Endodermal cell (in vitro differentiated cells): ENCODE data around the gene DPP6. TPM values are rescaled to one million over a fixed set of nuclear protein-coding genes. Genes with fewer than 3 reads are reported as not detected.

Experiments used
- DNase-seq: peaks from one replicate; pipeline ENCODE4 v3.0.0-alpha.2; 2017
- H3K27ac ChIP-seq: 2 replicates; pipeline ENCODE4 v1.5.1; 2013; ENCODE audit warnings: mild to moderate bottlenecking, low read depth, low read length, moderate library complexity
- H3K27me3 ChIP-seq: 2 replicates; pipeline ENCODE4 v1.6.1; 2013; ENCODE audit warnings: mild to moderate bottlenecking, low read length, moderate library complexity; ENCODE audit not compliant: insufficient read depth, control insufficient read depth, poor library complexity, severe bottlenecking
- H3K36me3 ChIP-seq: 2 replicates; pipeline ENCODE4 v1.7.0; 2013; ENCODE audit warnings: mild to moderate bottlenecking, low read length, moderate library complexity; ENCODE audit not compliant: control insufficient read depth, insufficient read depth
- H3K4me1 ChIP-seq: one replicate; pipeline ENCODE4 v1.7.0; 2013; ENCODE audit warnings: low read length; ENCODE audit not compliant: control insufficient read depth, insufficient read depth
- H3K4me3 ChIP-seq: 2 replicates; pipeline ENCODE4 v1.5.1; 2013; ENCODE audit warnings: mild to moderate bottlenecking, low read length, moderate library complexity
- H3K9ac ChIP-seq: 2 replicates; pipeline ENCODE4 v1.6.1; 2013; ENCODE audit warnings: mild to moderate bottlenecking, low read length, moderate library complexity; ENCODE audit not compliant: poor library complexity, severe bottlenecking; ENCODE audit errors: extremely low read depth
- H3K9me3 ChIP-seq: 2 replicates; pipeline ENCODE4 v1.6.1; 2013; ENCODE audit warnings: mild to moderate bottlenecking, low read length, moderate library complexity; ENCODE audit not compliant: control insufficient read depth
- H3K27ac Mint-ChIP-seq: 2 replicates; pipeline ENCODE4 v1.8.0; 2020; ENCODE audit warnings: mixed read lengths
- H3K27me3 Mint-ChIP-seq: 2 replicates; pipeline ENCODE4 v1.8.0; 2021; ENCODE audit warnings: mild to moderate bottlenecking, mixed read lengths; ENCODE audit not compliant: insufficient read depth
- H3K36me3 Mint-ChIP-seq: 2 replicates; pipeline ENCODE4 v1.8.0; 2020; ENCODE audit warnings: low read depth, mixed read lengths
- H3K4me1 Mint-ChIP-seq: 2 replicates; pipeline ENCODE4 v1.8.0; 2020; ENCODE audit warnings: mixed read lengths
- H3K4me3 Mint-ChIP-seq: 2 replicates; pipeline ENCODE4 v1.8.0; 2020; ENCODE audit warnings: mild to moderate bottlenecking, moderate library complexity, mixed read lengths
- H3K9me3 Mint-ChIP-seq: 2 replicates; pipeline ENCODE4 v1.8.0; 2020; ENCODE audit warnings: mild to moderate bottlenecking, mixed read lengths
- WGBS, 2 experiments: methylation state at CpG; one replicate each; pipeline versions ENCODE4 v1.1.5 to v1.1.7; 2013; ENCODE audit warnings: missing lambda C conversion rate in 2 of 2, mixed read lengths in 1 of 2; ENCODE audit not compliant: insufficient coverage in 1 of 2, insufficient read length in 1 of 2; 5-methylcytosine and 5-hydroxymethylcytosine counted together
- total RNA-seq, 2 donors: library from RNA; stranded (reverse); fragmentation: NEBNext Ultra II Directional in 1 of 2; extraction: Animal tissue kit (Norgen Biotek cat#: 25700) in 1 of 2; gene quantifications; 2 replicates in 1 of 2; 3 replicates in 1 of 2; pipeline ENCODE4 v1.2.1, GENCODE V29; 2021
- TF ChIP-seq, protein P1 (sequence below): fragments of 200-600 bp; sonication (generic); conservative IDR thresholded peaks from 2 replicates; pipeline ENCODE4 v1.5.0; 2021; ENCODE audit warnings: antibody characterized with exemption, mild to moderate bottlenecking

The DPP6 gene
- total RNA-seq, 2 donors from 2014 or later, result 1.7 to 3.0 TPM

DNA sequence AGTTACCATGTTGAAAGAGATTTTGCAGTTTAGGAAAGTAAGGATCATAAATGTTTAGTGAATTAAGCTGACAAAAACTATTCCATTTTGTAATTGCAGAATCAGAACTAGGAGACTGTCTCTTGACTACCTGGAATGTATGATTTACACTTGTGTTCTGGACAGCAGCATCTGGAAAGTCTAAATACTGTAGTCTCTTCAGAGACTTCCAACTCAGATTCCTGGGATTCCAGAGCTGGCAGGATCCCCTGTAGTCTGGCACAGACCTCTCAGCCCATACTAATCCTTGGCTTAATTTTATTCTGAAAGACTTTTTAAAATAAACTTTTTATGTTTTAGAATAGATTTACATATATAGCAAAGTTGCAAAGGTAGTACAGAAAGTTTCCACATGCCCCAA is 452.7 kb downstream of the DPP6 start:
- no peaks in the 10 kb centered on the region for H3K27me3 ChIP-seq
- H3K4me3 ChIP-seq, result no peak overlapping the region
- no peaks in the 10 kb centered on the region for H3K36me3 Mint-ChIP-seq
- DNase-seq, result no peak
- H3K9me3 ChIP-seq, result no peaks in the 10 kb centered on the region
- no peaks in the 10 kb centered on the region for H3K4me1 Mint-ChIP-seq
- no peak overlapping the region for H3K27ac ChIP-seq
- no peak overlapping the region for H3K9ac ChIP-seq
- H3K36me3 ChIP-seq, result no peaks in the 10 kb centered on the region
- H3K27me3 Mint-ChIP-seq, result no peaks in the 10 kb centered on the region
- no peak overlapping the region for H3K27ac Mint-ChIP-seq
- no peaks in the 10 kb centered on the region for H3K4me1 ChIP-seq
- no peak overlapping the region for H3K4me3 Mint-ChIP-seq
- peaks cover 27% of the 10 kb centered on the region for H3K9me3 Mint-ChIP-seq
- TF ChIP-seq, protein P1, sequence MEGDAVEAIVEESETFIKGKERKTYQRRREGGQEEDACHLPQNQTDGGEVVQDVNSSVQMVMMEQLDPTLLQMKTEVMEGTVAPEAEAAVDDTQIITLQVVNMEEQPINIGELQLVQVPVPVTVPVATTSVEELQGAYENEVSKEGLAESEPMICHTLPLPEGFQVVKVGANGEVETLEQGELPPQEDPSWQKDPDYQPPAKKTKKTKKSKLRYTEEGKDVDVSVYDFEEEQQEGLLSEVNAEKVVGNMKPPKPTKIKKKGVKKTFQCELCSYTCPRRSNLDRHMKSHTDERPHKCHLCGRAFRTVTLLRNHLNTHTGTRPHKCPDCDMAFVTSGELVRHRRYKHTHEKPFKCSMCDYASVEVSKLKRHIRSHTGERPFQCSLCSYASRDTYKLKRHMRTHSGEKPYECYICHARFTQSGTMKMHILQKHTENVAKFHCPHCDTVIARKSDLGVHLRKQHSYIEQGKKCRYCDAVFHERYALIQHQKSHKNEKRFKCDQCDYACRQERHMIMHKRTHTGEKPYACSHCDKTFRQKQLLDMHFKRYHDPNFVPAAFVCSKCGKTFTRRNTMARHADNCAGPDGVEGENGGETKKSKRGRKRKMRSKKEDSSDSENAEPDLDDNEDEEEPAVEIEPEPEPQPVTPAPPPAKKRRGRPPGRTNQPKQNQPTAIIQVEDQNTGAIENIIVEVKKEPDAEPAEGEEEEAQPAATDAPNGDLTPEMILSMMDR, result no peak

DNA sequence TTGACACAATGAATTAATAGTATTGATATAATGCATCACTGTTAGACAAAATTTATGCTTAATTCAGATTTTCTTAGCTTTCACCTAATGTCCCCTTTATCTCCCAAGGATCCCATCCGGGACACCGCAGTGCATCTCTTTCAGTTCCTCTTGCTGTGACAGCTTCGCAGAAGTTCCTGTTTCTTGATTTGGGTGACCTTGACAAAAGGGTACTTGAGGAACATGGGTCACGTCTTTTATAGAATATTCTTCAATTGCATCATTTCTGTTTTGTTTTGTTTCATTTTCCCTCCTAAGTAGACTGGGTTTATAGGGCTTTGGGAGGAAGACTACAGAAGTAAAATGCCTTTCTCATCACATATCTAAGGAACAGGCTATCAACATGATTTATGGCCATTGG is 453.2 kb downstream of the DPP6 start:
- TF ChIP-seq, protein P1, result no peak
- H3K36me3 ChIP-seq, result no peaks in the 10 kb centered on the region
- Mint-ChIP-seq H3K4me1 (no peaks in the 10 kb centered on the region), H3K36me3 (no peaks in the 10 kb centered on the region), H3K4me3 (no peak overlapping the region), H3K9me3 (peaks cover 25% of the 10 kb centered on the region), H3K27me3 (no peaks in the 10 kb centered on the region), H3K27ac (no peak overlapping the region)
- no peaks in the 10 kb centered on the region for H3K4me1 ChIP-seq
- no peaks in the 10 kb centered on the region for H3K9me3 ChIP-seq
- WGBS, 2 experiments, result 95 to 100% methylated on average over 3 to 4 of the region's 4 CpGs
- no peaks in the 10 kb centered on the region for H3K27me3 ChIP-seq
- H3K27ac ChIP-seq, result no peak overlapping the region
- DNase-seq, result no peak
- H3K9ac ChIP-seq, result no peak overlapping the region
- H3K4me3 ChIP-seq, result no peak overlapping the region

DNA sequence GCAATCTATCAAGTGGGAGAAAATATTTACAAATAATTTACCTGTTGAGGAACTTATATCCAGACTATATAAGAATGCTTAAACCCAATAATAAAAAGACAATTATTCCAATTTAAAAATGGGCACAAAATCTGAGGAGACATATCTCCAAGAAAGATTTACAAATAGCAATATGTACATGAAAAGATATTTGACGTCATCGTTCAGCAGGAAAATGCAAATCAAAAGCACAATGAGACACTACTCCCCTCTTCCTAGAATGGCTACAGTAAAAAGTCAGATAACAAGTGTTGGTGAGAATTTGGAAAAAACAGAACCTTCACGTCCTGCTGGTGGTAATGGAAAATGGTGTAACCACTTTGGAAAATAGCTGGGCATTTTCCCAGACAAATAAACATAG is 457.0 kb downstream of the DPP6 start:
- Mint-ChIP-seq H3K4me3 (no peak overlapping the region), H3K27me3 (no peaks in the 10 kb centered on the region), H3K9me3 (peaks cover 4% of the 10 kb centered on the region), H3K4me1 (no peaks in the 10 kb centered on the region), H3K36me3 (no peaks in the 10 kb centered on the region), H3K27ac (no peak overlapping the region)
- 91% methylated on average over 3 of the region's 3 CpGs; no CpG with 5 or more reads in 1 of the 2 experiments for WGBS, 2 experiments
- Histone ChIP-seq H3K9me3 (no peaks in the 10 kb centered on the region), H3K27ac (no peak overlapping the region), H3K9ac (no peak overlapping the region), H3K4me3 (no peak overlapping the region), H3K4me1 (no peaks in the 10 kb centered on the region), H3K27me3 (no peaks in the 10 kb centered on the region), H3K36me3 (no peaks in the 10 kb centered on the region)
- DNase-seq, result no peak
- TF ChIP-seq, protein P1, result no peak
